Activated T-helper 9 cell treated with anti-CD3 and anti-CD28 coated beads, Interleukin-2, amount 50 U/mL, for 16 hours (primary cell): ENCODE measurements around the gene CHRNG.
A peak's percentile ranks its signal among the peaks of the same experiment; 100 is the strongest.
"Not testable (repeated sequence)": the region's sequence is repeated elsewhere in the genome, so short reads cannot be mapped to it uniquely, and the experiment has no call there.

Experiments
- DNase-seq: peaks from one replicate; pipeline ENCODE4 v3.0.0-alpha.2; 2020; ENCODE audit warnings: low read depth

CHRNG gene

DNA sequence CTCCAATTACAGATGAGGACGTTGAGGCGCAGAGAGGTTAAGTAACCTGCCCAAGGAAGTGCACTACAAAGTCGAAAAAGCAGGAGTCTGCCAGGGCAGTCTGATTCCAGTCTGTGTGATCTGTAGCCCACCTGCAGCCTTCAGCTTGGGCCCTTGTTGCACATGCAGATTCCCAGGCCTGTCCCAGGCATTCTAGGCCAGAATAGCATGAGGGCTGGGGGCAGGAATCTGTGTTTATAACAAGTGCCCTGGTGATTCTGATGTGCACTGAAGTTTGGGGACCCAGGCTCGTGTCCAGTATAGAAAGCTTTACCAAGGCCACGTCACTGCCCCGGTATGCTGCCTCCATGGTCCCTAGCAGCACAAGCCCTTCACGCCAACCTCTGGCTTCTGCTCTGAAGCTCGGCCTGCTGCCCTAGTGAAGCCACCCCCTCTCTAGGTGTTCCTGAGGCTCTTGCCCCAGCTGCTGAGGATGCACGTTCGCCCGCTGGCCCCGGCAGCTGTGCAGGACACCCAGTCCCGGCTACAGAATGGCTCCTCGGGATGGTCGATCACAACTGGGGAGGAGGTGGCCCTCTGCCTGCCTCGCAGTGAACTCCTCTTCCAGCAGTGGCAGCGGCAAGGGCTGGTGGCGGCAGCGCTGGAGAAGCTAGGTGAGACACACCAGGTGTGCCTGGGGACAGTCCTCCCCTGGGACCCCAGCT is 4.6 kb downstream of the CHRNG start:
- no peak for DNase-seq

GRCh38 chr2:232544674-232545073 is 5.2 kb downstream of the CHRNG start:
- no peak for DNase-seq

DNA sequence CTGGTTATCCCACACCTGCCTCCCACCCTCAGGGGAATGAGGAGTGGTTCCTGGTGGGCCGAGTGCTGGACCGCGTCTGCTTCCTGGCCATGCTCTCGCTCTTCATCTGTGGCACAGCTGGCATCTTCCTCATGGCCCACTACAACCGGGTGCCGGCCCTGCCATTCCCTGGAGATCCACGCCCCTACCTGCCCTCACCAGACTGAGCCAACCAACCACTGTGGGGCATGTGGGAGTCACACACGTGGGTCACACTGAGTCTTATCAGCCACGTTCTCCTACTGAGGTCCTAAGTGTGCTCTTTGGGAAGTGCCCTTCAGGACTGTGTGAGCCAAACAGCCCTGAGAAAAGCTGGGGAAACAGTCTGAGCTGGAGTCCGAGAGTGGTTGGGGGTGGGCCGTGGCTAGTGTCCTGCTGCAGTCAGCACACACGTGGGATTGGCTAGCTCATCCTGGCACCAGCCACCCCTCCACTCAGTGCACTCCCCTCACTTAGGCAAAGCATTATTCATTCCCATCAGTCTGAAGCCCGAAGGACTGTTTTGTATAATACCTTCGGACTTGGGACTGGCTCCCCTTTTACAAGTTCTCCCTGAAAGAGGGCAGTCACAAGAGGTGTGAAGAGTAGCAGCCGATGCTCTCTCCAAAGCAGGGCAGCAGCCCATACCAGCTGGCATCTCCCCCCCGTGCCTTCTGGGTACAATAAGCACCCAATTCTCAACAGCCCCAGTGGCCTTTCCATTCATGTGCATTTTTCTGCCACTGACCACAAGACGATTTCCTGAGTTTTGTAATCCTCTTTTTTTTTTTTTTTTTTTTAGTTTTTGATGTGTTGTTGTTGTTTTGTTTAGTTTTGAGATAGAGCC is 6.3 kb downstream of the CHRNG start:
- DNase-seq, result no peak

DNA sequence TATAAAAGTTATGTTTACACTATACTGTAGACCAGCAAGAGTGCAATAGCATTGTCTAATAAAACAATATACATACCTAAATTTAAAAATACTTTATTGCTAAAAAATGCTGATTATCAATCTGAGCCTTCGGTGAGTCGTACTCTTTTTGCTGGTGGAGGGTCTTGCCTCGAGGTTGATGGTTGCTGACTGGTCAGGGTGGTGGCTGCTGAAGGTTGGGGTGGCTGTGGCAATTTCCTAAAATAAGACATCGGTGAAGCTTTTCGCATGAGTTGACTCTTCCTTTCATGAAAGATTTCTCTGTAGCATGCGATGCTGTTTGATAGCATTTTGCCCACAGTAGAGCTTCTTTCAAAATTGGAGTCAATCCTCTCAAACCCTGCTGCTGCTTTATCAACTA is 8.5 kb downstream of the CHRNG start:
- no peak for DNase-seq

- DNase-seq, result no peak
These were observed 10.3 kb downstream of the CHRNG start for GRCh38 chr2:232549655-232550353.

GRCh38 chr2:232550354-232551249 is 11.1 kb downstream of the CHRNG start, which contains the start of the genes EIF4E2 and TIGD1:
Gene EIF4E2, plus strand, starts transcription at chr2:232550689. Its CDS starts 36 bp downstream, at chr2:232550725.
Gene TIGD1, minus strand, starts transcription at chr2:232550557. Its CDS starts 675 bp downstream, at chr2:232549882.
- peak; percentile 89 for DNase-seq

GRCh38 chr2:232551250-232551638 is 11.8 kb downstream of the CHRNG start:
- no peak for DNase-seq

DNA sequence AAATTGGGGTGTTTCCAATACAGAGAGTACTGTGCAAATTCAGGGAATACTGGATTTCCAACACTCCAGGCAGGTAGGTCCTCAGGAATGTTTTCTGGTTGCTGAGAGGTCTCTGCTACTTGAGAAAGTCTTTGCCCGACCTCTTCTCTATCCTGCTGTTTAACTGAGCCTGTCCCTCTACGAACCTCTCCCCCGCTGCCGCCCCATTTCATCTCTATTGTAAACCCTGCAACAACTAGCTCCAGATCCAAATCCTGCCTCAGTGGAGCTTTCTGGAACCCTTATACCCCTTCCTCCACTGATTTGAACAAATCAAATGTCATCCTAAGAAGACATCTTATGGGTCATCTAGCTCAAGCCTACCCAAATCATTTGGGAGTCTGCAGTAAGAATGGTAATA is 12.3 kb downstream of the CHRNG start:
- no peak for DNase-seq

DNA sequence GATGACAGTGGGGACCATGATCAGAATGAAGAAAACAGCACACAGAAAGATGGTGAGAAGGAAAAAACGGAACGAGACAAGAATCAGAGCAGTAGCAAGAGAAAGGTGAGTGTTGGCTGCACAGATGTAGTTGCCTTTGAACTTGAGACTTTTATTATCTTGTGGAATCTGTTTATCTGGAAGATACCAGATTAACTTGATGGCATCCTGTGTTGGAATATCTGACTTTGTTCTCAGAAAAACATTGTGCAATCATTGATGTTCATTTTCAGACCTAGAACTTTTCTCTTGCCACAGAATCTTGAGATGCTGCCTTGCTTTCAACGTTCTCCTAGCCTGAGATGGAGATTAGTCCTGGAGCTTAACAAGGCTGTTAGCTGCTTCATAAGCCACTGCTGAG is 16.9 kb downstream of the CHRNG start:
- no peak for DNase-seq

GRCh38 chr2:232562515-232563151 is 23.1 kb downstream of the CHRNG start:
- DNase-seq, result no peak

- DNase-seq, result no peak
These were observed 24.1 kb downstream of the CHRNG start for GRCh38 chr2:232563580-232563979.

DNA sequence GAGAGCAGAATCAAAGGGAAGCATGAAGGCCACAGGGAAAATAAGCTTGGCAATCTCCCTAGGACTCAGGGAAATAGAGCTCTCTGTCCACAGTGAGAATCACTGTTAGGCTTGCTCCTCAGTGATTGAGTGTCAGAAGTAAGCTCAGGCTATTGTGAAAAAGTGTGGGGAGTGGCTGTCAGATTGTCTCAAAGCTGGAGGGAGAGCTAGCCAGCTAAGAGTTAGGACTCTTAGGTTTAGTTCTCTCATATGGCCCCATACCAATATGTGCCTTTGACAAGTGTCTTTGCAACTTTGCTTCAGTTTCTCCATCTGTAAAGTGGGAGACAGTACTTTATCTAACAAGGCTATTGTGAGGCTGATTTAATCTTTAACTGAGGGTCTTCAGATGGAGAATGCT is 28.2 kb downstream of the CHRNG start:
- no peak for DNase-seq

- DNase-seq, result no peak
These were observed 28.7 kb downstream of the CHRNG start for GRCh38 chr2:232568161-232568560.

DNA sequence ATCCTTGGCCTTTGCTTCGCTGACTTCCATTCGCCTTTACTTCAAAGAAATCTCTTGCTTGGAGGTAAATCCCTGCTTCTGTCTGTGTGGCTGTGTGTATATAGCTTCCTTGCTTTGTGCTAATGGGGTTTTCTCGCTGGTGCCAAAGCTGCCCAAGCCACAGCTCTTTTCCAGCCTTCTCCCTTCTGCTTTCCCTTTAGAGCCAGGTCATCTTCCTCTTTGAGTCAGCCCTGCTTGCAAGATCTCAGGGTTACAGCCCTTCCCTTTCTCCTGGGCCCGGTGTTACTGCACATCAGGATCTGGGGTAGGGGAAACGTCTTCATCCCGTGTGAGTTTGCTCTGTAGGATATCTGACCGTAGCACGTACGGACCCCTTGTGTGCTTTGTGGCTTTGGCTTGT is 30.0 kb downstream of the CHRNG start:
- no peak for DNase-seq

DNA sequence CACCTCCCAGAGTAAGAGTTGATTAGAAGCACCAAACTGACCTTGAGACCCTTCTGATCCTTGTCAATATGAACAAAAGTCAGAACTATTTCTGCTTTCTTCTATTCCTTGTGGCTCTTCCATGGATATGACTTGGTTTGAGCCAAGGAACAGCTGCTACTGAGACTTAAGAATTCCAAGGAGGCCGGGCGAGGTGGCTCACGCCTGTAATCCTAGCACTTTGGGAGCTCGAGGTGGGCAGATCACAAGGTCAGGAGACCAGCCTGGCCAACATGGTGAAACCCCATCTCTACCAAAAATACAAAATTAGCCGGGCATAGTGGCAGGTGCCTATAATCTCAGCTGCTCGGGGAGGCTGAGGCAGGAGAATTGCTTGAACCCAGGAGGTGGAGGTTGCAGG is 31.0 kb downstream of the CHRNG start:
- not testable (repeated sequence) for DNase-seq

DNA sequence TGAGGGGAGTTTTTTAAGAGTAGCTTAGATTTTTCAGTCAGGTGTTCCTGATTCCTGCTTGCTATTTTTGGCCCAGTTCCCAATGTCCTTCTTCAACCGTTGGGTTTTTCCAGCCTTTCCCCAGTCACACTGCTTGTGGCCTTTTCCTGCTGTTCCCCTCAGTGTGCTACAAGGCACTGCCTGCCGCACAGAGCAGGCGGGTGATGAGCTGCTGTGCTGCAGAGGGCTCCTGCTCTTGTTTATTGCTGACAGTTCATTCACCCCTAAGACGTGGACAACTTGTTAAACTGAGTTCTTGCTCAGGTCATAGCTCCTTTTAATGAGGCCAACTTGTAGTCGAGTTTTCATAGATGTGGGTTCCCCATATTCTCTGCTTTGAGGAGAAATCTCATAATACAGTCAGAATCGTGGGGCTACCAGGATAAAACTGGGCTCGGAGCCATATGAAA is 31.6 kb downstream of the CHRNG start:
- DNase-seq, result no peak

DNA sequence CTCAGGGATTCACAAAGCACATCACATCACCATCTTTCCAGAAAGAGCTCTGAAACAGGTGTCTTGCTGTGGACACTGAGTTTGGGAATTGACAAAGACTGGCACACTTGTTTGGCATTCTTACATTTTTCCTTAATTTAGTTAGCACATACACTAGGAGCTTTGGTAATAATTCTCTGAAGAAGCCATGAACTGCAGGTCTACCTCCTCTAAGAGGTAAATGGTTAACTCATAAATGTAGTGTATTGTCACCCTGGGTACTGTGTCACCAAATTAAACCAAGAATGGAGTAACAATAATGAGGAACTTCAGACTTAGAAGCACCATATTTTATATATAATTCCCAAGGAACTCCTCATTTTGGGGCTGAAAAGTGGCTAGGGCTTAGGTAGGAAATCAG is 33.5 kb downstream of the CHRNG start:
- DNase-seq, result no peak

DNA sequence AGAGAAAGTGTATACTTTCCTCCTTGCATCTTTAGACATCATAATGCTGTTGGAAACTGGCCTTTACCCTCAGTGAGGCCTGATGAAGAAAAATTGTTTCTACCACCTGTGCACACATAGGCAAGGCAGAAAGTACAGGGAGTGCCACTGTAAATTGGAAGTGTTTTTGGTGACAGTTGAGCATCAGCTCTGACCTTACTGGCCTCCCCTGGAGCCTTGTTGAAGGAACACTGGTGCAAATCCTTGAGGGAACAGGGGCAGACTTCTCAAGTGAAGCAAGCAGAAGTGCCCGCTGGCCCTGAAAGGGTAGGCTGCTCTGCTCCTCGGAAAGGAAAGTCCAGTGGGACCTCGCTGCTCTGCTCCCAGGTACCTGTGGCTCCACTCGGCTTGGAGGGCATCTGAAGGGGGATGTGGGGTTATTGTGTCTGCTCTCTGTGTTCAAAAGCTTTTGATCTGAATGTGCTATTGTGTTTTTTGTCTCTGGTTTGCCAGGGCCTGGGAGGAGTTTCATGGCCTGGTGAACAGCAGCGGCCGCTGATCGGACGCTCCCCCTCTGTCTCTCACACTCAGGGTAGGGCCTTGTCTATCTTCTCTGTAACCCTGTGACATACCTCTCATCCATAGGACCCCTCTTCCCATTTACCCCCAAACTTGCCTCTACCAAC is 34.4 kb downstream of the CHRNG start:
- DNase-seq, result no peak

- DNase-seq, result no peak
These were observed 35.3 kb downstream of the CHRNG start for GRCh38 chr2:232574674-232575403.

GRCh38 chr2:232575404-232575746 is 35.9 kb downstream of the CHRNG start:
- no peak for DNase-seq
